ENCODE measurements around the gene KIR3DL1. TPM values are rescaled to one million over a fixed set of nuclear protein-coding genes. Genes with fewer than 3 reads are reported as not detected.
"Not testable (repeated sequence)": the region's sequence is repeated elsewhere in the genome, so short reads cannot be mapped to it uniquely, and the experiment has no call there.

The KIR3DL1 gene
- total RNA-seq: not detected

GRCh38 chr19:54816251-54816650 is at the start of gene KIR3DL1:
Gene KIR3DL1 (plus strand): TSS chr19:54816468.
- not testable (repeated sequence) for H3K4me1 Mint-ChIP-seq, H3K9me3 Mint-ChIP-seq, H3K27me3 Mint-ChIP-seq, H3K4me3 Mint-ChIP-seq, H3K27ac Mint-ChIP-seq, H3K36me3 Mint-ChIP-seq, DNase-seq

- H3K4me3 Mint-ChIP-seq, H3K36me3 Mint-ChIP-seq, H3K9me3 Mint-ChIP-seq, H3K4me1 Mint-ChIP-seq, DNase-seq, H3K27ac Mint-ChIP-seq, H3K27me3 Mint-ChIP-seq: not testable (repeated sequence)
Measured at GRCh38 chr19:54769646-54770045, 46.6 kb upstream of the KIR3DL1 start, which contains the start of gene KIR2DL1. Gene KIR2DL1 (plus strand): TSS chr19:54769793. CDS start chr19:54769851, 58 bp downstream.

GRCh38 chr19:54770511-54770910 is 45.8 kb upstream of the KIR3DL1 start:
- H3K9me3 Mint-ChIP-seq, H3K36me3 Mint-ChIP-seq, H3K27me3 Mint-ChIP-seq, H3K4me3 Mint-ChIP-seq, H3K27ac Mint-ChIP-seq, H3K4me1 Mint-ChIP-seq, DNase-seq: not testable (repeated sequence)

- not testable (repeated sequence) for H3K9me3 Mint-ChIP-seq, H3K27me3 Mint-ChIP-seq, H3K4me3 Mint-ChIP-seq, H3K4me1 Mint-ChIP-seq, H3K27ac Mint-ChIP-seq, DNase-seq, H3K36me3 Mint-ChIP-seq
Measured at GRCh38 chr19:54771018-54771960, 45.0 kb upstream of the KIR3DL1 start.

GRCh38 chr19:54772666-54773065 is 43.6 kb upstream of the KIR3DL1 start:
- not testable (repeated sequence) for H3K4me3 Mint-ChIP-seq, H3K27ac Mint-ChIP-seq

GRCh38 chr19:54775095-54775815 is 41.0 kb upstream of the KIR3DL1 start:
- not testable (repeated sequence) for H3K4me3 Mint-ChIP-seq, DNase-seq

More at GRCh38 chr19:54772666-54773065, 43.6 kb upstream of the KIR3DL1 start:
- not testable (repeated sequence) for H3K4me1 Mint-ChIP-seq, H3K9me3 Mint-ChIP-seq, H3K36me3 Mint-ChIP-seq, H3K27me3 Mint-ChIP-seq, DNase-seq

GRCh38 chr19:54775830-54776229 is 40.4 kb upstream of the KIR3DL1 start:
- H3K36me3 Mint-ChIP-seq, H3K27ac Mint-ChIP-seq, H3K4me1 Mint-ChIP-seq, H3K27me3 Mint-ChIP-seq, DNase-seq, H3K4me3 Mint-ChIP-seq, H3K9me3 Mint-ChIP-seq: not testable (repeated sequence)

More at GRCh38 chr19:54775095-54775815, 41.0 kb upstream of the KIR3DL1 start:
- not testable (repeated sequence) for H3K36me3 Mint-ChIP-seq, H3K9me3 Mint-ChIP-seq, H3K4me1 Mint-ChIP-seq, H3K27me3 Mint-ChIP-seq, H3K27ac Mint-ChIP-seq

- peaks cover 12% of the 10 kb centered on the region for H3K9me3 Mint-ChIP-seq
- not testable (repeated sequence) for H3K36me3 Mint-ChIP-seq, H3K4me1 Mint-ChIP-seq
Measured at GRCh38 chr19:54777851-54778250, 38.4 kb upstream of the KIR3DL1 start.

GRCh38 chr19:54778896-54779295 is 37.4 kb upstream of the KIR3DL1 start:
- not testable (repeated sequence) for H3K27me3 Mint-ChIP-seq, H3K4me3 Mint-ChIP-seq, H3K36me3 Mint-ChIP-seq, DNase-seq, H3K4me1 Mint-ChIP-seq, H3K27ac Mint-ChIP-seq
- peaks cover 12% of the 10 kb centered on the region for H3K9me3 Mint-ChIP-seq

More at GRCh38 chr19:54777851-54778250, 38.4 kb upstream of the KIR3DL1 start:
- H3K4me3 Mint-ChIP-seq, H3K27me3 Mint-ChIP-seq, H3K27ac Mint-ChIP-seq, DNase-seq: not testable (repeated sequence)

GRCh38 chr19:54782916-54783315 is 33.4 kb upstream of the KIR3DL1 start:
- DNase-seq, H3K36me3 Mint-ChIP-seq, H3K27ac Mint-ChIP-seq: not testable (repeated sequence)

GRCh38 chr19:54786091-54786723 is 30.1 kb upstream of the KIR3DL1 start:
- not testable (repeated sequence) for H3K27ac Mint-ChIP-seq, H3K4me3 Mint-ChIP-seq, H3K4me1 Mint-ChIP-seq, H3K36me3 Mint-ChIP-seq, DNase-seq, H3K9me3 Mint-ChIP-seq
- H3K27me3 Mint-ChIP-seq: peaks cover 18% of the 10 kb centered on the region

More at GRCh38 chr19:54782916-54783315, 33.4 kb upstream of the KIR3DL1 start:
- Mint-ChIP-seq H3K27me3 (peaks cover 16% of the 10 kb centered on the region), H3K9me3 (peaks cover 11% of the 10 kb centered on the region)
- not testable (repeated sequence) for H3K4me3 Mint-ChIP-seq, H3K4me1 Mint-ChIP-seq

GRCh38 chr19:54788154-54788553 is 28.1 kb upstream of the KIR3DL1 start:
- H3K27ac Mint-ChIP-seq, H3K4me3 Mint-ChIP-seq, DNase-seq, H3K4me1 Mint-ChIP-seq, H3K9me3 Mint-ChIP-seq, H3K36me3 Mint-ChIP-seq: not testable (repeated sequence)
- H3K27me3 Mint-ChIP-seq: peaks cover 26% of the 10 kb centered on the region

GRCh38 chr19:54790711-54791110 is 25.6 kb upstream of the KIR3DL1 start:
- Mint-ChIP-seq H3K27me3 (peaks cover 33% of the 10 kb centered on the region), H3K27ac (no peak overlapping the region), H3K36me3 (no peaks in the 10 kb centered on the region), H3K4me1 (peaks cover 10% of the 10 kb centered on the region), H3K9me3 (no peaks in the 10 kb centered on the region), H3K4me3 (no peak overlapping the region)
- DNase-seq: no peak

GRCh38 chr19:54791476-54791875 is 24.8 kb upstream of the KIR3DL1 start:
- Mint-ChIP-seq H3K27me3 (peaks cover 36% of the 10 kb centered on the region), H3K27ac (no peak overlapping the region), H3K36me3 (no peaks in the 10 kb centered on the region), H3K4me3 (no peak overlapping the region), H3K9me3 (no peaks in the 10 kb centered on the region), H3K4me1 (peaks cover 10% of the 10 kb centered on the region)
- no peak for DNase-seq

- H3K4me1 Mint-ChIP-seq: peaks cover 10% of the 10 kb centered on the region
- H3K9me3 Mint-ChIP-seq: no peaks in the 10 kb centered on the region
- DNase-seq: no peak
- no peak overlapping the region for H3K27ac Mint-ChIP-seq
- peaks cover 40% of the 10 kb centered on the region for H3K27me3 Mint-ChIP-seq
- peak overlapping the region; percentile 26 for H3K4me3 Mint-ChIP-seq
- no peaks in the 10 kb centered on the region for H3K36me3 Mint-ChIP-seq
Measured at GRCh38 chr19:54792814-54793213, 23.5 kb upstream of the KIR3DL1 start.
